NB4 (cell line): ENCODE measurements around the gene DUS2.
"Not testable (repeated sequence)": the region's sequence is repeated elsewhere in the genome, so short reads cannot be mapped to it uniquely, and the experiment has no call there.

ENCODE experiments used
- DNase-seq: peaks from one replicate; pipeline ENCODE4 v3.0.0; 2010; ENCODE audit warnings: low read depth
- H3K4me3 ChIP-seq: one replicate; pipeline ENCODE4 v1.5.1; 2011; ENCODE audit warnings: mild to moderate bottlenecking, low read depth, low read length, moderate library complexity
- CTCF ChIP-seq: IDR thresholded peaks from one replicate; pipeline ENCODE4 v1.5.1; 2012; ENCODE audit warnings: low read depth, low read length
- MAX ChIP-seq: IDR thresholded peaks from 2 replicates; pipeline ENCODE4 v1.6.1; 2011; ENCODE audit warnings: low read depth, low read length
- MYC ChIP-seq: IDR thresholded peaks from 2 replicates; pipeline ENCODE4 v1.6.1; 2011; ENCODE audit warnings: low read depth, low read length
- POLR2A ChIP-seq: IDR thresholded peaks from 2 replicates; pipeline ENCODE4 v1.6.1; 2011; ENCODE audit warnings: mild to moderate bottlenecking; ENCODE audit not compliant: insufficient read length; ENCODE audit errors: extremely low read depth

Gene DUS2

GRCh38 chr16:67996666-67997065 is 26.4 kb upstream of the DUS2 start:
- no peak for TF ChIP-seq MYC
- TF ChIP-seq MAX = no peak
- no peak overlapping the region for H3K4me3 ChIP-seq
- DNase-seq = no peak

- H3K4me3 ChIP-seq, DNase-seq: not testable (repeated sequence)
Measured at GRCh38 chr16:67998231-67998778, 24.8 kb upstream of the DUS2 start.

- TF ChIP-seq POLR2A (peak; percentile 43), MYC (peak; percentile 82), MAX (peak; percentile 85)
- DNase-seq = peak; percentile 93
- peak within 1 kb of the TSS; percentile 52 for H3K4me3 ChIP-seq
Measured at GRCh38 chr16:67998779-67999688, 24.1 kb upstream of the DUS2 start, which contains the start of gene DPEP2. Gene DPEP2 (minus strand): TSS chr16:67999484. CDS start chr16:67993212, 6,272 bp downstream.

GRCh38 chr16:67999985-68000384 is 23.1 kb upstream of the DUS2 start:
- no peak overlapping the region for H3K4me3 ChIP-seq
- peak; percentile 74 for DNase-seq
- TF ChIP-seq MYC (no peak), CTCF (no peak), POLR2A (no peak), MAX (no peak)

- no peak for DNase-seq
- no peak overlapping the region for H3K4me3 ChIP-seq
Measured at GRCh38 chr16:68000450-68000849, 22.6 kb upstream of the DUS2 start.

GRCh38 chr16:68003031-68003430 is 20.1 kb upstream of the DUS2 start:
- no peak for DNase-seq
- no peak overlapping the region for H3K4me3 ChIP-seq

More at GRCh38 chr16:68000450-68000849, 22.6 kb upstream of the DUS2 start:
- TF ChIP-seq POLR2A (no peak), CTCF (no peak), MAX (no peak), MYC (no peak)

More at GRCh38 chr16:68003031-68003430, 20.1 kb upstream of the DUS2 start:
- TF ChIP-seq POLR2A = no peak
- TF ChIP-seq MAX = no peak
- TF ChIP-seq CTCF = no peak
- TF ChIP-seq MYC = no peak
